Activated CD8-positive, alpha-beta memory T cell treated with anti-CD3 and anti-CD28 coated beads, Interleukin-2, amount 50 U/mL, for 4 hours (primary cell): ENCODE measurements around the gene KRT38.

ENCODE experiments used
- DNase-seq: peaks from one replicate; pipeline ENCODE4 v3.0.0-alpha.2; 2020

Gene KRT38

GRCh38 chr17:41440531-41441033 is at the start of gene KRT38:
TSS of gene KRT38 (minus strand) at chr17:41440983. CDS start at chr17:41440921, 62 bp downstream.
- DNase-seq = no peak

GRCh38 chr17:41489531-41489930 is 48.7 kb upstream of the KRT38 start, which contains the start of gene KRT36:
TSS of gene KRT36 (minus strand) at chr17:41489910. CDS start at chr17:41489864, 46 bp downstream.
- no peak for DNase-seq

GRCh38 chr17:41486809-41487530 is 46.2 kb upstream of the KRT38 start:
- DNase-seq = peak; percentile 24

- DNase-seq = no peak
These were observed 45.5 kb upstream of the KRT38 start for GRCh38 chr17:41486316-41486715.

GRCh38 chr17:41484920-41485904 is 44.4 kb upstream of the KRT38 start:
- no peak for DNase-seq

GRCh38 chr17:41483991-41484826 is 43.4 kb upstream of the KRT38 start:
- DNase-seq = no peak

GRCh38 chr17:41483531-41483930 is 42.7 kb upstream of the KRT38 start:
- DNase-seq = no peak

- no peak for DNase-seq
These were observed 40.3 kb upstream of the KRT38 start, which contains the start of gene KRT35 for GRCh38 chr17:41481036-41481435. TSS of gene KRT35 (minus strand) at chr17:41481151. CDS start at chr17:41481097, 54 bp downstream.

GRCh38 chr17:41480581-41480980 is 39.8 kb upstream of the KRT38 start:
- DNase-seq = no peak

GRCh38 chr17:41480136-41480535 is 39.4 kb upstream of the KRT38 start:
- no peak for DNase-seq

- no peak for DNase-seq
These were observed 37.5 kb upstream of the KRT38 start for GRCh38 chr17:41478237-41478636.

GRCh38 chr17:41476866-41477815 is 36.4 kb upstream of the KRT38 start:
- no peak for DNase-seq

GRCh38 chr17:41475421-41475820 is 34.6 kb upstream of the KRT38 start:
- no peak for DNase-seq

GRCh38 chr17:41474863-41475262 is 34.1 kb upstream of the KRT38 start:
- no peak for DNase-seq

GRCh38 chr17:41468346-41468745 is 27.6 kb upstream of the KRT38 start:
- no peak for DNase-seq

- DNase-seq = no peak
These were observed 26.8 kb upstream of the KRT38 start for GRCh38 chr17:41467561-41467960.

- DNase-seq = no peak
These were observed 26.2 kb upstream of the KRT38 start, which contains the start of gene KRT32 for GRCh38 chr17:41466988-41467387. TSS of gene KRT32 (minus strand) at chr17:41467386. CDS start at chr17:41467325, 61 bp downstream.

- DNase-seq = no peak
These were observed 23.9 kb upstream of the KRT38 start for GRCh38 chr17:41464682-41465081.

GRCh38 chr17:41464173-41464572 is 23.4 kb upstream of the KRT38 start:
- DNase-seq = no peak

- no peak for DNase-seq
These were observed 23.0 kb upstream of the KRT38 start for GRCh38 chr17:41463746-41464145.

GRCh38 chr17:41462705-41463104 is 21.9 kb upstream of the KRT38 start:
- no peak for DNase-seq
